ENCODE measurements around the gene ALG12.

Gene ALG12

GRCh38 chr22:49929211-49929979, 11.2 kb upstream of the ALG12 start:
- peak; percentile 38 for DNase-seq

DNA sequence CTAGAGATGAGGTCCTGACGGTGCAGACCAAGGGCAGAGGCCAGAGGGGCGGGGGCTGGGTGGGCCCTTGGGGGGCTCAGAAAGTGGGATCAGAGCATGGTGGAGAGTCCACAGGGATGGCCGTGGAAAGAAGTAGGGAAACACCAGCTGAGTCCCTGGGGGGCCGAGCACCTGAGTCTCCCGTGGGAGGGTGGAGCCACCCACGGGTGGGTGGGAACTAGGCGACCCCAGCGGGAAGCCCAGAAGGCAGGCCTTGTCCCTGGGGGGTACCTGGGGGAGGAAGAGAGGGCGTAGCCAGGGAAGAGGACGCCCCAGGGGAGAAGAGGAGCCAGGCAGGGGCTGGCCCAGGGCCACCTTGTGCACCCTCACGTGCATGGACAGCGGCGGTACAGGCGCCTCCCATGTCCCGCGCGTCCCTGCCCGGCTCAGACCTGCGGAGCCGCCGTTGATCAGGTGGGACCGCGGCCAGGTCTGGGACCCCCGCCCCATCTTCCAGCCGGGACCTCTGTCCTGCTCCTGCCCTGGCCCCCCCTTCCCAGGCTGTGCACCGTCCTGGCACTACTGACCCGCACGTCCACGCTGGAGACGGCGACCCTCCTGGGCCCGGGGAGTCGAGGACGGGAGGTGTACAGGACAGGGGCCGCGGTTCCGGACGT, 10.4 kb upstream of the ALG12 start:
- DNase-seq: no peak

DNA sequence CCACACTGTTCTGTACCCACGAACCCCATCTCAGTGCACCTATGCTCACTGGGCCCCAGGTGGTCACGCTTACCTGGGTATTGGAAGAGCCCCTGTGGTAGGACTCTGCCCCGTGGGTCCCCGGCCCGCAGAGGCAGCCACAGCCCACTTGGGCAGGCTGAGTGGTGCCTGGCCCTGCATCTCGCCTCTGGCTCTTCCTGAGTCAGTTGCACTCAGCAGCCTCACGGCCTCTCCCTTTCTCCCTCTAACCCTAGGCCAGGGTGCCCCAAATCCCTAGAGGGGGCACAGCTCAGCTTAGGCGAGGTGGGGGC, 9.9 kb upstream of the ALG12 start:
- no peak for DNase-seq

- no peak for DNase-seq
These were observed 9.4 kb upstream of the ALG12 start for GRCh38 chr22:49927483-49928184.

- no peak for DNase-seq
These were observed 8.7 kb upstream of the ALG12 start for GRCh38 chr22:49926916-49927315.

DNA sequence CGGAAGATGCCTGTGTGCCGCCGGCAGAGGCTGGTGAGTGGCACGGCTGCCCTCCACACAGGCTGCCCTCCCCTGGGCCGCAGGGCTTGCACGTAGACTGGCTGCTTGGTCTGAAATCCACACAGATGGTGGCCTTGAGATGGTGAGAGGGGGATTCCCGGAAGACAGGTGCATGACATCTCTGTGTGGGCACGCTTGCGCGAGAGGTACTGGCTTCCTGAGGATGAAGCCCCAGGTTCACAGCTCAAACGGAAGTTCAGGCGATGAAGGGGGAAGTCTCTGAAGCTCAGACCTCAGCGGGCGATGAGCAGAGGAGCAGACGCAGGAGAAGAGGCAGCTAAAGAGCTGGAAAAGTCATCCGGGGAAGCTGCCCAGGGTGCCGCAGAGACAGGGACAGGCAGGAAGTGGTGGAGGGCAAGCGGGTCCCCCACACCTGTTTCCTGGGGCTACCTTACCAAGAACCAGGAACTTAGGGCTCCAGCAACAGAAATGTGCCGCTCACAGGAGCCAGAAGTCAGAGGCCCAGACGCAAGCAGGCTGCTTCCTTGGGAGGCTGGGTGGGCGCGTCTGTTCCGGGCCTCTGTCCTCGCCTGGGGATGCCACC, 7.4 kb upstream of the ALG12 start:
- DNase-seq: no peak

GRCh38 chr22:49924113-49924833, 6.0 kb upstream of the ALG12 start:
- no peak for DNase-seq

- no peak for DNase-seq
These were observed 5.2 kb upstream of the ALG12 start for GRCh38 chr22:49923445-49923844.

DNA sequence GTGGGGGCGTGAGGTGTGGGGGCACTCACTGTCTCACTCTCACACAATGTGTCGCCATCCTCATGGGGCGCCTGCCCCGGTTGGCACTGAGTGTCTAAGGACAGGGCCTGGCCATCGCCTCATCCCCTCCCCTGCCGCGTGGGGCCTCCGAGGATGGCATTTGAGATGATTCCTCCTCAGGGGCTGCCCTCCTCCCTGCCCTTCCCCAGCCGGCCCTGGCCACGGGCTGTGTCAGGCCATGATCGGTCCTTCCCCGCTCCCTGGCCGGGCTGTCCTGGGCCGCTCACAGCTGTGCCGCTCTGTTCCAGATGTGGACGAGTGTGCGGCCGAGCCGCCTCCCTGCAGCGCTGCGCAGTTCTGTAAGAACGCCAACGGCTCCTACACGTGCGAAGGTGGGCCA, 4.7 kb upstream of the ALG12 start:
- no peak for DNase-seq

GRCh38 chr22:49922484-49922883, 4.2 kb upstream of the ALG12 start:
- DNase-seq: no peak

GRCh38 chr22:49921508-49922278, 3.5 kb upstream of the ALG12 start:
- DNase-seq: no peak

DNA sequence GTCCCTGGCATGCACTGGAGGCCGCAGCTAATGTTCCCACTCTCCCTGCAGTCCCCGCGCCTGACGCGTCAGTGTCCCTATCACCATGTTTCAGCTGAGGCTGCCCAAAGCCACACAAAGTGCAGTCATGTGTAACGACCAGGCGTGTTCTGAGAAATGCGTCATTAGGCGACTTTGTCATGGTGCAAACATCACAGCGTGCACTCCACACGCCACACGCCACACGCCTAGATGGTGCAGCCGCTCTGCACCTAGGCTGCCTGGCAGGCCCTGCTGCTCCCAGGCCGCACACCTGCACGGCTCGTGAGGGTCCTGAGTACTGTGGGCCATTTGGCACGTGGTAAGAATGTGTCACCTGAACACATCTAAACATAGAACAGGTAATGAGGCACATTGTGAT, 2.6 kb upstream of the ALG12 start:
- DNase-seq: no peak

DNA sequence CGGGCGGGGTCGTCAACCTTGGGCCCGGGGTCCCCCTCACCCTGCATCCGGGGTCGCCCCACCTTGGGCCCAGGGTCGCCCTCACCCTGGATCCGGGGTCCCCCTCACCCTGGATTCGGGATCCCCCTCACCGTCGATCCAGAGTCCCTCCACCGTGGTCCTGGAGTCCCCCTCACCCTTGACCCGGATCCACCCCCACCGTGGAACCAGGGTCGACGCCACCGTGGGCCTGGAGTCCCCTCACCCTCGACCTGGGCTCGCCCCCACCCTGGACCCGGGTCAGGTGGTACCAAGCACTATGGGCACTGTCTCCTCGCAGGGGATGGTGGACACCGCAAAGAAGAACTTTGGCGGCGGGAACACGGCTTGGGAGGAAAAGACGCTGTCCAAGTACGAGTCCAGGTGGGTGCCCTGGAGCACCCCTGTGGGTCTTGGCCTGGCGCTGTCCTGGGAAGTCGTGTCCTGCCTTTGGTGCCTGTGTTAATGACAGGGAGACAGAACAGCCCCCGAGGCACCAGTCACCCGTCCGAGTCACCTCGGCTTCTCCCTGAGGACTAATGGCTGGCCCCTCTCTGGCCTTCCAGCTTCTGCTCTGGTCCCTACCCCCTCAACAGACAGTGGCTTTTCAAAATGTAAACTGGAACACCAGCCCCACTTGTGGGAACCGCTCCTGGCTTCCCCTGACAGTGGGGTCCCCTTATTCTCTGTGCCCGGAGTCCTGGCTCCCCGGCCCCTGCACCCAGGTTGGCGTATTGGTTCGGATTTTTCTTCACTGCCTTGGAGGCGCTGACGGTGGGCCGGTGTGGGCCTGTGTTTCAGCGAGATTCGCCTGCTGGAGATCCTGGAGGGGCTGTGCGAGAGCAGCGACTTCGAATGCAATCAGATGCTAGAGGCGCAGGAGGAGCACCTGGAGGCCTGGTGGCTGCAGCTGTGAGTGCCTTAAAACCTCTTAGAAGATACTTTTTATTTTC, 958 bp upstream of the ALG12 start:
- DNase-seq: no peak

- DNase-seq: no peak
These were observed 1.4 kb downstream of the ALG12 start for GRCh38 chr22:49916831-49917230.

DNA sequence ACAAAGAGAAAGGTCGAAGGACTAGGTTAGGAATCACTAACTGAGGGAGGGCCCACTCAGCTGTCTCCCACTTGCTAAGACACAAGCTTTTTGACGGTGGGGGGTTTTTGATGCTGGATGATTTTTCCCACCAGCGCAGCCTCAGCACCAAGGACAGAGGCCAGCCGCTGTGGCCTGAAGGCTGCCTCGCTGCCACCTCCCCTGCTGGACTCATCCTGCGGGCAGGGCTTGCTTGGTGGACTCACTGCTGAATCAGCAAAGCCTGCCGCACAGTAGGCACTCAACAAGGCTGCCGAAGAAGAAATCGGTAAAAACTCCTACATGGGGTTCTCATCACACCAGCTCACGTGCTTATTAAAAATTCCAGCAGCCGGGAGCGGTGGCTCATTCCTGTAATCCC, 2.6 kb downstream of the ALG12 start:
- no peak for DNase-seq

GRCh38 chr22:49914256-49914655, 4.0 kb downstream of the ALG12 start:
- no peak for DNase-seq

- DNase-seq: no peak
These were observed 4.8 kb downstream of the ALG12 start for GRCh38 chr22:49913446-49913845.

GRCh38 chr22:49913026-49913425, 5.2 kb downstream of the ALG12 start:
- no peak for DNase-seq

GRCh38 chr22:49911881-49912625, 6.2 kb downstream of the ALG12 start:
- DNase-seq: no peak
